GM23248 (cell line): ENCODE measurements around the gene INCA1. TPM values are rescaled to one million over a fixed set of nuclear protein-coding genes. Genes with fewer than 3 reads are reported as not detected.
A peak's percentile ranks its signal among the peaks of the same experiment; 100 is the strongest.

Experiments
- DNase-seq: peaks from one replicate; pipeline ENCODE4 v3.0.0-alpha.2; 2015
- H2AFZ ChIP-seq: fragments of 200-600 bp; sonication (generic); 2 replicates; pipeline ENCODE4 v1.6.1; 2016; ENCODE audit warnings: antibody characterized with exemption
- H3F3A ChIP-seq: fragments of 200-600 bp; sonication (generic); 2 replicates; pipeline ENCODE4 v1.6.1; 2016; ENCODE audit warnings: mild to moderate bottlenecking, antibody characterized with exemption, mixed run types; ENCODE audit not compliant: insufficient read depth
- H3K27ac ChIP-seq: fragments of 200-600 bp; sonication (generic); 2 replicates; pipeline ENCODE4 v1.5.1; 2016; ENCODE audit warnings: mild to moderate bottlenecking
- H3K27me3 ChIP-seq: fragments of 200-600 bp; sonication (generic); replicated peaks from 2 replicates; pipeline ENCODE4 v1.6.1; 2016; ENCODE audit warnings: mild to moderate bottlenecking; ENCODE audit not compliant: insufficient read depth
- H3K36me3 ChIP-seq: fragments of 200-600 bp; sonication (generic); 2 replicates; pipeline ENCODE4 v1.6.1; 2016; ENCODE audit warnings: low read depth, mild to moderate bottlenecking
- H3K4me1 ChIP-seq: fragments of 200-600 bp; sonication (generic); 2 replicates; pipeline ENCODE4 v1.6.1; 2016; ENCODE audit warnings: mild to moderate bottlenecking; ENCODE audit not compliant: insufficient read depth
- H3K4me2 ChIP-seq: fragments of 200-600 bp; sonication (generic); one replicate; pipeline ENCODE4 v1.6.1; 2016; ENCODE audit warnings: mild to moderate bottlenecking; ENCODE audit not compliant: unreplicated experiment
- H3K4me3 ChIP-seq: fragments of 200-600 bp; sonication (generic); 2 replicates; pipeline ENCODE4 v1.5.1; 2016; ENCODE audit warnings: mild to moderate bottlenecking
- H3K79me2 ChIP-seq: fragments of 200-600 bp; sonication (generic); 2 replicates; pipeline ENCODE4 v1.6.1; 2016; ENCODE audit warnings: mild to moderate bottlenecking; ENCODE audit not compliant: insufficient read depth
- H3K9ac ChIP-seq: fragments of 200-600 bp; sonication (generic); 2 replicates; pipeline ENCODE4 v1.6.1; 2016; ENCODE audit warnings: mild to moderate bottlenecking
- H3K9me2 ChIP-seq: fragments of 200-600 bp; sonication (generic); 2 replicates; pipeline ENCODE4 v1.6.1; 2016; ENCODE audit warnings: mixed run types, mild to moderate bottlenecking, moderate library complexity; ENCODE audit not compliant: insufficient read depth
- H3K9me3 ChIP-seq: fragments of 200-600 bp; sonication (generic); one replicate; pipeline ENCODE4 v1.6.1; 2017; ENCODE audit warnings: low read depth
- H4K20me1 ChIP-seq: fragments of 200-600 bp; sonication (generic); 2 replicates; pipeline ENCODE4 v1.6.0; 2016; ENCODE audit not compliant: insufficient read depth
- EZH2 ChIP-seq: fragments of 200-600 bp; sonication (generic); IDR thresholded peaks from 2 replicates; pipeline ENCODE4 v1.6.1; 2018; ENCODE audit warnings: antibody characterized with exemption, mild to moderate bottlenecking; ENCODE audit not compliant: insufficient read depth, poor library complexity, severe bottlenecking
- EZH2phosphoT487 ChIP-seq: fragments of 200-600 bp; sonication (generic); IDR thresholded peaks from 2 replicates; pipeline ENCODE4 v1.6.1; 2018; ENCODE audit warnings: antibody characterized with exemption, moderate library complexity, mild to moderate bottlenecking, low read depth; ENCODE audit not compliant: insufficient read depth
- WGBS, 2 experiments: methylation state at CpG; one replicate each; pipeline ENCODE4 v1.1.6; 2015 to 2017; ENCODE audit warnings: low lambda C conversion rate in 2 of 2, low coverage in 1 of 2; ENCODE audit errors: missing lambda C conversion rate in 2 of 2; 5-methylcytosine and 5-hydroxymethylcytosine counted together
- in situ Hi-C: fragments of 300-500 bp; cut with MboI; formaldehyde crosslinking; loops from 2 replicates; pipeline ENCODE4 v1.15.0; 2020
- polyA plus RNA-seq: library from polyadenylated mRNA; unstranded; fragments of >200 nt; fragmentation: Nextera tagmentation; extraction: Ambion mirVana; gene quantifications from 2 replicates; pipeline ENCODE4 v1.2.1, GENCODE V29; 2016
- total RNA-seq: library from RNA; depleted of rRNA; stranded (reverse); fragments of >200 nt; shearing (Covaris generic); gene quantifications from 2 replicates; pipeline ENCODE4 v1.2.3, GENCODE V29; 2014

The INCA1 gene
- total and polyA plus RNA-seq, 2 experiments from 2014 or later: 0.32 to 1.2 TPM

DNA sequence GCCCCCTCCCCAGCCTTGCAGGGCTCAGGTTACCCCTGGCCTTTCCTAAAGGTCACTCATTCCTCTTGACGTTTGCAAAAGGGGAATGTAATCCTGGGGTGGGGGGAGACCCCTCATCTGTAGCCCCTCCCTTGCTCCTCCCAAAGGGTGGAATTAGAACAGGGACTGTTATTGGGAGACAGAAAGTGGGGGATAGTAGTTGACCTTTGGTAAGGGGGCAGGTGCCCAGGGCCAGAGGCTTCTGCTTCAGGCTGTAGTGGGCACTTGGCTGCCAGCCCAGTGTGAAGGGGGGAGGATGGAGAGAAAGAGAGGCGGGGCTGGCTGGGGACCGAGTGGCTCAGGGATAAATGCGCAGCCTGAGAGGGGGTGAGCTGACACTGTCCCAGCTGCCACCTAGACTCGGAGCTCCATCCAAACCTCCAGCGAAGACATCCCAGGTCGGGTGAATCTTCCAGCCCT lies 46.5 kb downstream of the INCA1 start, which contains the start of gene ENO3:
Gene ENO3, plus strand, starts transcription at position 374 of the 459 bp plus-strand sequence. CDS start 711 bp downstream, outside the sequence.
- no peaks in the 10 kb centered on the region for H3K27me3 ChIP-seq
- H3K4me3 ChIP-seq: peak within 1 kb of the TSS; percentile 93
- H3K36me3 ChIP-seq: peaks cover 8% of the 10 kb centered on the region
- in situ Hi-C loops: no loop called here
- TF ChIP-seq EZH2 (no peak), EZH2phosphoT487 (no peak)
- peak within 1 kb of the TSS; percentile 91 for H3K27ac ChIP-seq
- peak within 1 kb of the TSS; percentile 50 for H3K4me2 ChIP-seq
- H3F3A ChIP-seq: peaks cover 27% of the 10 kb centered on the region
- peak within 1 kb of the TSS; percentile 73 for H2AFZ ChIP-seq
- H4K20me1 ChIP-seq: no peaks in the 10 kb centered on the region; the same call in 1 of the 2 replicates
- peaks cover 25% of the 10 kb centered on the region for H3K79me2 ChIP-seq
- H3K9me3 ChIP-seq: no peaks in the 10 kb centered on the region
- H3K9ac ChIP-seq: peak within 1 kb of the TSS; percentile 83
- H3K9me2 ChIP-seq: no peaks in the 10 kb centered on the region
- WGBS, 2 experiments: 55 to 59% methylated on average over 7 of the region's 7 CpGs
- no peak for DNase-seq
- peaks cover 14% of the 10 kb centered on the region for H3K4me1 ChIP-seq

- H2AFZ ChIP-seq: peak overlapping the region; percentile 73
- WGBS, 2 experiments: 26 to 34% methylated on average over 32 to 51 of the region's 52 CpGs
- TF ChIP-seq EZH2phosphoT487: no peak
- TF ChIP-seq EZH2: no peak
- H3K4me1 ChIP-seq: peaks cover 19% of the 10 kb centered on the region
- no peaks in the 10 kb centered on the region; the same call in 1 of the 2 replicates for H4K20me1 ChIP-seq
- H3K9me3 ChIP-seq: no peaks in the 10 kb centered on the region
- peak; percentile 73 for DNase-seq
- no peaks in the 10 kb centered on the region for H3K9me2 ChIP-seq
- H3K4me2 ChIP-seq: peak overlapping the region; percentile 50
- H3K27me3 ChIP-seq: no peaks in the 10 kb centered on the region
- H3K9ac ChIP-seq: peak overlapping the region; percentile 83
- in situ Hi-C loops: no loop called here
- peaks cover 31% of the 10 kb centered on the region for H3K79me2 ChIP-seq
- H3K36me3 ChIP-seq: peaks cover 11% of the 10 kb centered on the region
- peaks cover 32% of the 10 kb centered on the region for H3F3A ChIP-seq
- peak overlapping the region; percentile 91 for H3K27ac ChIP-seq
- peak overlapping the region; percentile 93 for H3K4me3 ChIP-seq
Observed at GRCh38 chr17:4950075-4950745, 47.1 kb downstream of the INCA1 start.

DNA sequence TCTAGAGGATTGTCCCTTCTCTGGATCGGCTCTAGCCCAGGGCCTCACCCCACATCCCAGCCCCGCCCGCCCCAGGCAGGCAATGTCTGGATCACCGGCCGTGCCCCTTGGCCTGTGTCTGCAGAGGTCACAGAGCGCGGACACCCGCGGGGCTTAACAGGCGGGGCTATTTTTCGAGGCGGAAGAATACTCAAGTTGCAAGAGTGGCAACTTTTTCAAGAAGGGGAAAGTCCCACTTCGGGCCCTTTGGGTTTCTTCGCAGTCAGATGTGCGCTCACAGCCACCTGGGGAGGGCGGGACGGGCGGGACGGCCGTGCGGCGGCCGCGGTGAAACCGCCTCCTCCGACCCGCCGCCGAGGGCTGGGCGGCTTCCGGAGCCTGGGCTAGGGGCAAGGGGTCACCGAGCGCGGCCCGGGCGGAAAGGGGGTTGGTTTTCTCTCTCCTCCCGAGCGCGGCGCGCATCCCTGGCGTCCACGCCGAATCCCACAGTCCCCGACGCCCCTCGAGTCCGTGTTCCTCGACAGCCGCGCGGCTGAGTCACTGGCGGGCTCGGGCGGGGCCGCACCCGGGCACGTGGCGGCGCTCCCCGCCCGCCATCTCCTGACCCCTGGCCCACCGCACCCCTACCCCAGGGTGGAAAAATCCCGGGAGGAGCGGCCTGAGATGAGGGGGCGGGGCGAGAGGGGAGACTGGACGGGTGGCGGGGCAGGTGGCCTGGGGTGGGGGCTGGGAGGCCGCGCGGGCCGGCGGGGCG lies 47.8 kb downstream of the INCA1 start:
- peak overlapping the region; percentile 93 for H3K4me3 ChIP-seq
- H3K79me2 ChIP-seq: peaks cover 38% of the 10 kb centered on the region
- H3K4me1 ChIP-seq: peaks cover 25% of the 10 kb centered on the region
- DNase-seq: peak; percentile 80
- TF ChIP-seq EZH2 (no peak), EZH2phosphoT487 (no peak)
- peaks cover 11% of the 10 kb centered on the region for H3K36me3 ChIP-seq
- in situ Hi-C loops: no loop called here
- no peaks in the 10 kb centered on the region for H3K9me3 ChIP-seq
- H2AFZ ChIP-seq: peak overlapping the region; percentile 65
- peak overlapping the region; percentile 91 for H3K27ac ChIP-seq
- no peaks in the 10 kb centered on the region for H3K9me2 ChIP-seq
- peaks cover 38% of the 10 kb centered on the region for H3F3A ChIP-seq
- H4K20me1 ChIP-seq: peaks cover 5% of the 10 kb centered on the region; the same call in 1 of the 2 replicates
- H3K27me3 ChIP-seq: no peaks in the 10 kb centered on the region
- H3K4me2 ChIP-seq: peak overlapping the region; percentile 97
- WGBS, 2 experiments: 1% methylated on average over 37 to 49 of the region's 75 CpGs
- peak overlapping the region; percentile 83 for H3K9ac ChIP-seq

GRCh38 chr17:4948931-4949320 lies 48.4 kb downstream of the INCA1 start:
- Histone ChIP-seq H3K79me2 (peaks cover 44% of the 10 kb centered on the region), H3K9ac (peak overlapping the region; percentile 83), H3K36me3 (peaks cover 11% of the 10 kb centered on the region), H3K27ac (peak overlapping the region; percentile 91), H3F3A (peaks cover 39% of the 10 kb centered on the region), H3K27me3 (no peaks in the 10 kb centered on the region), H3K9me2 (no peaks in the 10 kb centered on the region), H3K4me2 (peak overlapping the region; percentile 97), H4K20me1 (peaks cover 6% of the 10 kb centered on the region; the same call in 1 of the 2 replicates), H3K4me1 (peaks cover 25% of the 10 kb centered on the region), H2AFZ (peak overlapping the region; percentile 69), H3K4me3 (peak overlapping the region; percentile 93), H3K9me3 (no peaks in the 10 kb centered on the region)
- DNase-seq: peak; percentile 95
- TF ChIP-seq EZH2 (no peak), EZH2phosphoT487 (no peak)
- 1 to 3% methylated on average over 24 to 27 of the region's 40 CpGs for WGBS, 2 experiments
- in situ Hi-C loops: no loop called here
